GM19397 (cell line): Measurements from ENCODE around the gene ARF6.

Experiments used
- ATAC-seq: cut with Tn5 transposase; IDR thresholded peaks from one replicate; pipeline ENCODE4 v1.9.1; 2021; ENCODE audit warnings: mild to moderate bottlenecking, moderate library complexity; ENCODE audit not compliant: unreplicated experiment

The ARF6 gene

GRCh38 chr14:49939884-49940510 lies 47.1 kb downstream of the ARF6 start:
- no peak for ATAC-seq

- ATAC-seq = no peak
Measured at GRCh38 chr14:49940808-49941421, 48.0 kb downstream of the ARF6 start.

GRCh38 chr14:49942090-49942489 lies 49.2 kb downstream of the ARF6 start:
- no peak for ATAC-seq

GRCh38 chr14:49944501-49944900 lies 51.6 kb downstream of the ARF6 start:
- no peak for ATAC-seq

- no peak for ATAC-seq
Measured at GRCh38 chr14:49945448-49946319, 52.8 kb downstream of the ARF6 start.
